Peyer's patch (tissue), 4 donors: ENCODE data around the gene SPART. TPM values are rescaled to one million over a fixed set of nuclear protein-coding genes. Genes with fewer than 3 reads are reported as not detected.

Source experiments
- DNase-seq, 3 donors: peaks; one replicate each; pipeline ENCODE4 v3.0.0-alpha.2; 2017 to 2019
- H3K27ac ChIP-seq, 4 donors: fragments of 200-600 bp; sonication (generic); one replicate each; pipeline ENCODE4 v1.5.1; 2016 to 2019
- H3K27me3 ChIP-seq, 2 donors: fragments of 200-600 bp; sonication (generic); one replicate each; pipeline ENCODE4 v1.5.1; 2019
- H3K36me3 ChIP-seq, 3 donors: fragments of 200-600 bp; sonication (generic); one replicate each; pipeline ENCODE4 v1.5.1; 2016 to 2019
- H3K4me1 ChIP-seq, 4 donors: fragments of 200-600 bp; sonication (generic); one replicate each; pipeline ENCODE4 v1.5.1; 2016 to 2019
- H3K4me3 ChIP-seq, 4 donors: fragments of 200-600 bp; sonication (generic); 1 replicate in 3 of 4; 2 replicates in 1 of 4; pipeline ENCODE4 v1.5.1; 2016 to 2019; ENCODE audit warnings: mild to moderate bottlenecking in 1 of 4
- H3K9me3 ChIP-seq, 4 donors: fragments of 200-600 bp; sonication (generic); one replicate each; pipeline ENCODE4 v1.5.1; 2016 to 2019; ENCODE audit warnings: mild to moderate bottlenecking in 1 of 4
- CTCF ChIP-seq, 6 experiments: fragments of 450-650 bp in 4 of 6; fragments of 200-600 bp in 2 of 6; sonication (generic) in 1 of 6; IDR thresholded peaks; one replicate each; pipeline ENCODE4 v1.5.1; 2017 to 2019; ENCODE audit warnings: antibody characterized with exemption in 6 of 6, mild to moderate bottlenecking in 3 of 6, moderate library complexity in 1 of 6
- POLR2A ChIP-seq, 2 donors: fragments of 450-650 bp; IDR thresholded peaks; one replicate each; pipeline ENCODE4 v1.5.1; 2017; ENCODE audit warnings: antibody characterized with exemption in 2 of 2, mild to moderate bottlenecking in 2 of 2, moderate library complexity in 2 of 2
- total RNA-seq, 4 donors: library from RNA; depleted of rRNA; stranded (reverse); fragments of >200 nt; gene quantifications; one replicate each; pipeline ENCODE4 v1.1.0, GENCODE V29; 2016

The SPART gene
- total RNA-seq, 4 donors from 2014 or later, result 6.8 to 34.7 (median 14.5) TPM

- H3K27ac ChIP-seq, result no peak overlapping the region
- no peak for DNase-seq
- H3K4me1 ChIP-seq, result no peaks in the 10 kb centered on the region
- TF ChIP-seq CTCF (IDR thresholded peaks at IDR 0.05), result no peak
- no peak for TF ChIP-seq POLR2A (IDR thresholded peaks at IDR 0.05)
- no peaks in the 10 kb centered on the region for H3K27me3 ChIP-seq
- no peak overlapping the region for H3K4me3 ChIP-seq
- no peaks in the 10 kb centered on the region for H3K9me3 ChIP-seq
- H3K36me3 ChIP-seq, result no peaks in the 10 kb centered on the region
These were observed 17.2 kb upstream of the SPART start for GRCh38 chr13:36363366-36363863.

GRCh38 chr13:36362914-36363313 lies 16.7 kb upstream of the SPART start:
- Histone ChIP-seq H3K36me3 (no peaks in the 10 kb centered on the region), H3K27me3 (no peaks in the 10 kb centered on the region), H3K4me1 (no peaks in the 10 kb centered on the region), H3K4me3 (no peak overlapping the region), H3K27ac (no peak overlapping the region), H3K9me3 (no peaks in the 10 kb centered on the region)
- TF ChIP-seq POLR2A (IDR thresholded peaks at IDR 0.05) (no peak), CTCF (IDR thresholded peaks at IDR 0.05) (no peak)
- no peak for DNase-seq

GRCh38 chr13:36362251-36362650 lies 16.1 kb upstream of the SPART start:
- H3K27ac ChIP-seq, result no peak overlapping the region
- no peaks in the 10 kb centered on the region for H3K27me3 ChIP-seq
- no peak for DNase-seq
- no peaks in the 10 kb centered on the region for H3K4me1 ChIP-seq
- no peak overlapping the region for H3K4me3 ChIP-seq
- TF ChIP-seq CTCF (IDR thresholded peaks at IDR 0.05) (no peak), POLR2A (IDR thresholded peaks at IDR 0.05) (no peak)
- H3K36me3 ChIP-seq, result no peaks in the 10 kb centered on the region
- H3K9me3 ChIP-seq, result no peaks in the 10 kb centered on the region

GRCh38 chr13:36360903-36361302 lies 14.7 kb upstream of the SPART start:
- Histone ChIP-seq H3K27me3 (no peaks in the 10 kb centered on the region), H3K4me1 (no peaks in the 10 kb centered on the region), H3K9me3 (no peaks in the 10 kb centered on the region), H3K4me3 (no peak overlapping the region), H3K27ac (no peak overlapping the region), H3K36me3 (no peaks in the 10 kb centered on the region)
- TF ChIP-seq CTCF (IDR thresholded peaks at IDR 0.05), result no peak
- no peak for TF ChIP-seq POLR2A (IDR thresholded peaks at IDR 0.05)
- no peak for DNase-seq

- Histone ChIP-seq H3K4me1 (no peaks in the 10 kb centered on the region), H3K4me3 (no peak overlapping the region), H3K27ac (no peak overlapping the region), H3K27me3 (no peaks in the 10 kb centered on the region), H3K9me3 (no peaks in the 10 kb centered on the region), H3K36me3 (no peaks in the 10 kb centered on the region)
- DNase-seq, result no peak
- no peak for TF ChIP-seq POLR2A (IDR thresholded peaks at IDR 0.05)
- TF ChIP-seq CTCF (IDR thresholded peaks at IDR 0.05), result no peak
These were observed 13.2 kb upstream of the SPART start for GRCh38 chr13:36359301-36359950.
